Karpas-422 (cell line): ENCODE measurements around the gene RCOR2. TPM values are rescaled to one million over a fixed set of nuclear protein-coding genes. Genes with fewer than 3 reads are reported as not detected.

Experiments
- DNase-seq: peaks from one replicate; pipeline ENCODE4 v3.0.0-alpha.2; 2015
- H2AFZ ChIP-seq: fragments of 200-600 bp; sonication (generic); 2 replicates; pipeline ENCODE4 v1.6.1; 2014; ENCODE audit warnings: antibody characterized with exemption, low read length, mixed read lengths
- H3K27ac ChIP-seq: fragments of 200-600 bp; sonication (generic); 2 replicates; pipeline ENCODE4 v1.5.1; 2014; ENCODE audit warnings: mild to moderate bottlenecking, low read length, moderate library complexity
- H3K27me3 ChIP-seq: fragments of 200-600 bp; sonication (generic); 2 replicates; pipeline ENCODE4 v1.6.1; 2014; ENCODE audit warnings: low read length, mixed read lengths
- H3K36me3 ChIP-seq: fragments of 200-600 bp; sonication (generic); 2 replicates; pipeline ENCODE4 v1.6.1; 2014; ENCODE audit warnings: low read length, mixed read lengths; ENCODE audit not compliant: insufficient read depth
- H3K4me1 ChIP-seq: fragments of 200-600 bp; sonication (generic); 2 replicates; pipeline ENCODE4 v1.6.1; 2014; ENCODE audit warnings: mild to moderate bottlenecking, low read length, mixed read lengths
- H3K4me2 ChIP-seq: fragments of 200-600 bp; sonication (generic); 2 replicates; pipeline ENCODE4 v1.6.1; 2014; ENCODE audit warnings: low read length, low read depth, mild to moderate bottlenecking; ENCODE audit not compliant: poor library complexity, severe bottlenecking
- H3K4me3 ChIP-seq: fragments of 200-600 bp; sonication (generic); 2 replicates; pipeline ENCODE4 v1.5.1; 2014; ENCODE audit warnings: mild to moderate bottlenecking, antibody characterized with exemption, low read length, mixed read lengths
- H3K79me2 ChIP-seq: fragments of 200-600 bp; sonication (generic); 2 replicates; pipeline ENCODE4 v1.6.1; 2014; ENCODE audit warnings: mild to moderate bottlenecking, low read length, mixed read lengths
- H3K9ac ChIP-seq: fragments of 200-600 bp; sonication (generic); 2 replicates; pipeline ENCODE4 v1.6.0; 2014; ENCODE audit warnings: low read length
- H3K9me2 ChIP-seq: fragments of 200-600 bp; sonication (generic), shearing (Covaris generic); replicated peaks from 2 replicates; pipeline ENCODE4 v1.6.0; 2014; ENCODE audit warnings: mild to moderate bottlenecking, low read length, moderate library complexity; ENCODE audit not compliant: insufficient read depth
- H3K9me3 ChIP-seq: fragments of 300-700, 200-600 bp; sonication (generic); 2 replicates; pipeline ENCODE4 v1.6.1; 2014; ENCODE audit warnings: low read length, mixed read lengths
- H4K20me1 ChIP-seq: fragments of 200-600 bp; sonication (generic); 2 replicates; pipeline ENCODE4 v1.6.1; 2014; ENCODE audit warnings: mild to moderate bottlenecking, antibody characterized with exemption, low read length, low read depth; ENCODE audit not compliant: insufficient read depth
- total RNA-seq: library from RNA; depleted of rRNA; stranded (reverse); fragments of >200 nt; shearing (Covaris generic); gene quantifications from 2 replicates; pipeline ENCODE4 v1.2.3, GENCODE V29; 2014; ENCODE audit warnings: low replicate concordance

The RCOR2 gene
- total RNA-seq, 1 experiment from 2014 or later: 2.4 TPM

DNA sequence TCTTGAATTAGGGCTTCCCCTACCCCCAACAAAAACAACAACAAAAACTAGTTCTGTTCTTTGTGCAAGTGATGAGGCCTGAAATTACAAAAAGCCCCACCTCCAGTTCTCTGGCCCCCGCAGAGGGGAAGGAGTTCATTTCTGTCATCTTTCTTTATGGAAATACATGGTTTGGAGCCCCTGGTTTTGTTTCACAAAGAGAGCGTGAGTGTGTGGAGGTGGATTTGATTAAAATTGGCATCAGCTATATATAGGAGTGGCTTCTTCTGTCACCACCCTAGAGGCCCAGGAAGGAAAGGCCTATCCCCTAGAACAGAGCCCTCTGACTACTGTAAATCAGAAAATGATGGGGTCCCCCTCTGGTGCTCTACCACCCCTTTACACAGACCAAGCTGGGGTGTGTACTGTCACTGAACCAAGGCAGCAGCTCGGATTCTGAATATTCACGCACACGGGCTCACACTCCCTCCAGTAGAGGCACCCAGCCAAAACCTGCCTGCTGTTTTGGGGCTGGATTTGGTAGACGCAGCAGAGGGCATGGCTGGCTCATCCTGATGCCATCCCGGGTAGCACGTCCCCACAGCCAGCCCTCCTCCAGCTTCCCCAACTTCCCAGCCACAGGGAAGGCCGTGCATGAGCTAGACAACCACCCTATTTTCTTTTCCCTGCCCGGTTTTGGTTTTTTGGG lies 19.4 kb downstream of the RCOR2 start:
- Histone ChIP-seq H3K27me3 (no peaks in the 10 kb centered on the region), H3K27ac (no peak overlapping the region), H4K20me1 (0 out of 2 replicates have a peak, but pooled peaks cover 5% of the 10 kb centered on the region), H3K4me2 (no peak overlapping the region), H3K9me3 (no peaks in the 10 kb centered on the region), H3K4me1 (no peaks in the 10 kb centered on the region), H3K9ac (no peak overlapping the region), H3K9me2 (no peaks in the 10 kb centered on the region), H3K36me3 (peaks cover 17% of the 10 kb centered on the region; the same call in 1 of the 2 replicates), H3K4me3 (no peak overlapping the region), H3K79me2 (peaks cover 18% of the 10 kb centered on the region), H2AFZ (no peak overlapping the region)
- DNase-seq: no peak

DNA sequence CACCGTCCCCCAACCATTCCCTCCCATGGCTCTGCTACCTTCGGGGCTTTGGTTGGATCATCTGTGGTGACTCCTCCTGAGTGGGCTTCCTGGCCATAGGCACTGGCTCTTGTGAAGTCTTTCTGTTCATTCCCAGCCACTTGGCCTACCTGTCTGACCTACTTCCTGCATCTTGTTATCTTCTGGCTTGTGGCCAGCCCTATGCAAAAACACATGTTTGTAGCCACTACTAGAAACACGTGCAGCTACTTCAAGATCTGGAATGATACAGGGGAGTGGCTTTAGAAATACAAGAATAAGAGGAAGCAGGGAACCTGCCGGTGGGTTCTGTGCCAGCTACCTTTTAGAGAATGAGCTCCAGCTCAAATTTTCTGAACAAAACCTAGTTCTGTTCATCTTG lies 20.9 kb downstream of the RCOR2 start:
- Histone ChIP-seq H3K4me1 (no peaks in the 10 kb centered on the region), H3K36me3 (peaks cover 17% of the 10 kb centered on the region; the same call in 1 of the 2 replicates), H3K9ac (no peak overlapping the region), H3K27ac (no peak overlapping the region), H3K4me3 (no peak overlapping the region), H3K9me2 (no peaks in the 10 kb centered on the region), H3K9me3 (no peaks in the 10 kb centered on the region), H2AFZ (no peak overlapping the region), H3K4me2 (no peak overlapping the region), H3K27me3 (no peaks in the 10 kb centered on the region), H3K79me2 (peaks cover 33% of the 10 kb centered on the region), H4K20me1 (0 out of 2 replicates have a peak, but pooled peaks cover 5% of the 10 kb centered on the region)
- DNase-seq: no peak

DNA sequence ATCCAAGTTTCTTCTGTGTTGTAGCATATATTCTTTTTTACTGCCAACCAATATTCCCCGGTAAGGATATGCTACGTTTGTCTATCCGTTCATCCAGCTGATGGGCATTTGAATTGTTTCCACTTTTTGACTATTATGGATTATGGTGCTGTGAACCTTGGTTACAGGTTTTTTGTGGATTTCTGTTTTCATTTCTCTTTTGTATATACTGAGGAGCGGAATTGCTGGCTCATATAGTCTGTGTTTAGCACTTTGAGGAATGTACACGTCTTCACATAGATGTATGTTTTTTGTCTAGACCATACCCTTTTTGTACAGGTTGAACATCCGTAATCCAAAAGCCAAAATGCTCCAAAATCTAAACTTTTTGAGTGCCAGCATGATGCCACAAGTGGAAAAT lies 23.6 kb downstream of the RCOR2 start:
- Histone ChIP-seq H3K9ac (no peak overlapping the region), H2AFZ (no peak overlapping the region), H3K9me2 (no peaks in the 10 kb centered on the region), H3K4me2 (no peak overlapping the region), H3K9me3 (no peaks in the 10 kb centered on the region), H3K36me3 (peaks cover 7% of the 10 kb centered on the region; the same call in 1 of the 2 replicates), H3K27ac (no peak overlapping the region), H3K79me2 (peaks cover 60% of the 10 kb centered on the region), H3K4me1 (peaks cover 2% of the 10 kb centered on the region), H4K20me1 (peaks cover 16% of the 10 kb centered on the region), H3K27me3 (no peaks in the 10 kb centered on the region), H3K4me3 (no peak overlapping the region)
- no peak for DNase-seq

DNA sequence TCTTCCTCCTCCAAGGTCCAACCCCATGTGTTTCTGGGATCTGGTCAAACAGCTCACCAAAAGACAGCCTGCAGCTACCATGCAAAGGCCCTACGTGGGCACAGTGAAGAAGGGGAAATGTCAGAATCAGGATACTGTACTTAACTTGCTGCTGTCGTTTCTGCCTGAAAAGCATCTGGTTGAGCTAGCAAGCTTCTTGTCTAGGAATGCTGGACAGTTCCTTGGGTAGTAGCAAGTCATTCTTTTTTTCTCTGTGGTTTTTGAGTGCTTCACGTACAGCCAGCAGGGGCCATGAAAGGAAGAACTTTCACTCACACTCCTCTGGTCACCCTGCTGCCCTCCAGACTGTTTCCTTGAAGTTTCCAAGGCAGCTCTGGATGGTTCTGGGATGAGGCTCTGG lies 24.7 kb downstream of the RCOR2 start:
- peaks cover 13% of the 10 kb centered on the region for H3K4me1 ChIP-seq

DNA sequence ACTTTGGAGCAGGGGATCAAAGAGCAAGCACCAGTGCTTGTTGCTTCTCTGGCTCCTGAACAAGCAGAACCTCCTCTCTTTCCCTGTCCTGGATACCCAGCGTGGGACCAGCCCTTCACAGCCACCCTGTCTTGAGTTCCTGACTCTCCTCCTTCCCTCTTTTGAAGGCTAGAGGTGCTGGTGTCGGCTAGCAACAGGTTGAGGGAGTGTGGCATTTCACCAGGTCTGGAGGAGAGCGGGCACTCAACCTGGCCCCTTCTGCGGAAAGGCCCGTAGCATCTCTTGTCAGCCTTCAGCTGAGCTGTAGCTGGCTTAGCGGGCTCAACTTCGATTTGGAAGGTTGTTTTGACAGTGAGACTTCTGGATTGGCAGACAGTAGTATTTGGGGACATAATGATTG lies 26.6 kb downstream of the RCOR2 start:
- H3K9me3 ChIP-seq: no peaks in the 10 kb centered on the region
- no peak for DNase-seq
- peaks cover 25% of the 10 kb centered on the region for H3K4me1 ChIP-seq
- H3K4me3 ChIP-seq: no peak overlapping the region
- H3K27ac ChIP-seq: no peak overlapping the region
- H3K36me3 ChIP-seq: peaks cover 7% of the 10 kb centered on the region; the same call in 1 of the 2 replicates
- H3K4me2 ChIP-seq: no peak overlapping the region
- peaks cover 30% of the 10 kb centered on the region for H4K20me1 ChIP-seq
- peaks cover 86% of the 10 kb centered on the region for H3K79me2 ChIP-seq
- no peak overlapping the region for H3K9ac ChIP-seq
- H3K9me2 ChIP-seq: no peaks in the 10 kb centered on the region
- H3K27me3 ChIP-seq: no peaks in the 10 kb centered on the region
- H2AFZ ChIP-seq: no peak overlapping the region

More for the DNA sequence above, 24.7 kb downstream of the RCOR2 start:
- peaks cover 24% of the 10 kb centered on the region for H4K20me1 ChIP-seq
- no peaks in the 10 kb centered on the region for H3K9me2 ChIP-seq
- H3K4me2 ChIP-seq: no peak overlapping the region
- H3K27ac ChIP-seq: no peak overlapping the region
- no peaks in the 10 kb centered on the region for H3K27me3 ChIP-seq
- H3K36me3 ChIP-seq: peaks cover 7% of the 10 kb centered on the region; the same call in 1 of the 2 replicates
- H3K4me3 ChIP-seq: no peak overlapping the region
- H2AFZ ChIP-seq: no peak overlapping the region
- no peaks in the 10 kb centered on the region for H3K9me3 ChIP-seq
- DNase-seq: no peak
- peaks cover 71% of the 10 kb centered on the region for H3K79me2 ChIP-seq
- H3K9ac ChIP-seq: no peak overlapping the region

DNA sequence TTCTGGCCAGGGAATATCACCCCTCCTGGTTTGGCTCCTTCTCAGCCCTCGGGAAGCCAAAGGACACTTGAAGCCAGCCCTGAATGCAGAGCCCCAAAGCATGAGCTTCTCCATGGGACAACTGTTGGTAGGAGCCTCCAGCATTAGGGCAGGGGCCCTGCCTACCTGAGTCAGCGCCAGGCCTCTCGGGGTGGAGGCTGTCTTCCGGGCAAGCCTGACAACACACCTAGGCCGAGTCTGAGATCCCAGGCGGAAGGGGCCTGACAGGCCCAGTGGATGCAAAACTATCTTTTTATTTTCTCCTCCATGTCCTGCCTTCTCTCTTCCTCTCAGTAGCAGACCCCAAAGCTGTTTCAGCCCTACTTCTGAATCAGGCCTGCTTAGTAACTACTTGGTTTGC lies 27.6 kb downstream of the RCOR2 start:
- Histone ChIP-seq H3K4me3 (no peak overlapping the region), H3K36me3 (peaks cover 7% of the 10 kb centered on the region; the same call in 1 of the 2 replicates), H3K9me2 (no peaks in the 10 kb centered on the region), H2AFZ (no peak overlapping the region), H3K9ac (no peak overlapping the region), H3K27me3 (no peaks in the 10 kb centered on the region), H3K79me2 (peaks cover 92% of the 10 kb centered on the region), H4K20me1 (peaks cover 31% of the 10 kb centered on the region), H3K9me3 (no peaks in the 10 kb centered on the region), H3K4me1 (peaks cover 25% of the 10 kb centered on the region), H3K4me2 (no peak overlapping the region), H3K27ac (no peak overlapping the region)
- DNase-seq: no peak

DNA sequence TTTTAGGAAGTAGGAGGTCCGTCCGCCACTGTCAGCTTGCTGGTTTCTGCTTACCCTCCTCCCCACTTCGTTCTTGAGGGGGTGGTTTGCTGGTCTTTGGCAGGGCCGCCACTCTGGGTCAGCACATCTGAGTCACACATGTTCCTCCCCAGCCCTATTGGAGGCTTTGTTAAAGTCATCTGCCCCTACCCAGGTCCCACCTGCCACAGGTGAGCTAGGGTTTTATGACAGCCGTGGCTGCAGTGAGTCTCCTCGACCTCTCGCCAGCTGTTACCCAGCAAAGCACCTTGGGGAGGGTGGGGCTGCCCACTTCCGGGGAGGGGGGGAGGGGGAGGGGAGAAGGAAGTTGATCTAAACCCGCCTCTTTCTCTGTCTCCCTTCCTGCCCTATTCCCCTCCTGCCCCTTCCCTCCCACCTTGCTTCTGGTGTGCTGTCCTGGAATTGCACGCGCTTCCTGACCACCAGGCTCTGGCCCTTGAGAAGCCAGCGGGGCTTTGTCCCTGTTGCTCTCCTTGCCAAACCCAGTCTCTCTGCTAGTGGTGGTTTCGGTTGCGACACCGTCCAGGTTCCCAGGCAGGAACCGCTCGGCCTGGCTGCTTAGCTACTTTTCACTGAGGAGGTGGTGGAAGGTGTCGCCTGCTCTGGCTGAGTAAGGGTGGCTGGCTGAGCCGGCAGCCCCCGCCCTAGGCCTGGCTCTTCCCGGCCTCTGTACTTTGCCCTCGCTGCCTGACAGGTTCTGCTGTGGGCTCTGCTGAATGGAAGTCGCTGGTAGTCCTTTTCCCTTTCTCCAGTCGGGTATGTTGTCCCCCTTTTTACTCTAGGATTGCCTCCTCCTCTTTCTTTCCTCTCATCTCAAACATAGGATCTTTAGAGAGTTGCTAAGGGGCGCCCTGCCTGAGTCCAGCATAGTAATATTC lies 28.5 kb downstream of the RCOR2 start:
- Histone ChIP-seq H2AFZ (no peak overlapping the region), H3K4me1 (peaks cover 25% of the 10 kb centered on the region), H4K20me1 (peaks cover 30% of the 10 kb centered on the region), H3K79me2 (peaks cover 94% of the 10 kb centered on the region), H3K4me3 (no peak overlapping the region), H3K27ac (0 out of 2 replicates have a peak overlapping the region, but pooled peaks have one; percentile 51), H3K27me3 (no peaks in the 10 kb centered on the region), H3K9me2 (no peaks in the 10 kb centered on the region), H3K9me3 (no peaks in the 10 kb centered on the region), H3K36me3 (peaks cover under 1% of the 10 kb centered on the region; the same call in 1 of the 2 replicates), H3K9ac (no peak overlapping the region), H3K4me2 (peak overlapping the region; percentile 18)
- peak; percentile 78 for DNase-seq

DNA sequence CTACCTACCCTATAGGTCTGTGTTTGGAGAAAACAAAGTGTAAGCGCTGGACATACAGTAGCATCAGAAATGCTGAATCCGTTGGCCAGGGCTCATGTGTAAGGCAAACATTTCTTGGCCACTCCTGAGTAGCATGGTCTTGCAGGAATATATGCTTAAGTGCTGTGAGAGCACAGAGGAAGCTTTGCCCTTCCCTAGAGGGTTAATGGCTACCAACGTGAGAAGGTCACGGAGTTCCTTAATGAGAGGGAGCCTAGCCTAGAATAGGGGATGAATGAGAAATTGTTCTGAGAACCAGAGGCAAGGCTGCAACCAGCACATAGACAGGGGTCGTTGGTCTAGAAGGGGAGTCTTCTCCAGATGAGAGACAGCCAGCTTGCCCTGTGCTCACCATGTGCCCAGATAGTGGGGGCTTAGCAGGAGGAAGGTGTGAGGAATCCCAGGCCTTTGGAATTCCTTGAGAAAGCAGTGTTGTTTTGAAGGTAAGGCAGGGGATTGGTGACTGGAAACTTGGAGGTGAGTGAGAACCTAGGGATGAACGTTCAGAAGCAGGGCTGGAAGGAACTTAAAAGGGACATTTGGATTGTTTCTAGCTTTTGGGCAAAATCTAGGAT lies 29.5 kb downstream of the RCOR2 start:
- DNase-seq: no peak
- Histone ChIP-seq H3K9ac (peak overlapping the region; percentile 33), H3K9me3 (no peaks in the 10 kb centered on the region), H3K79me2 (peaks cover 95% of the 10 kb centered on the region), H2AFZ (no peak overlapping the region), H3K27me3 (no peaks in the 10 kb centered on the region), H3K4me2 (peak overlapping the region; percentile 18), H4K20me1 (peaks cover 37% of the 10 kb centered on the region), H3K4me3 (no peak overlapping the region), H3K9me2 (no peaks in the 10 kb centered on the region), H3K36me3 (no peaks in the 10 kb centered on the region), H3K27ac (peak overlapping the region; percentile 51), H3K4me1 (peaks cover 25% of the 10 kb centered on the region)
